Measurements from ENCODE around the gene UTP20.
"Not testable (repeated sequence)": the region's sequence is repeated elsewhere in the genome, so short reads cannot be mapped to it uniquely, and the experiment has no call there.

The UTP20 gene

GRCh38 chr12:101415228-101415627 lies 135.3 kb downstream of the UTP20 start:
- ATAC-seq (ENCODE audit: insufficient read depth, low read depth), result no peak
- Histone ChIP-seq H3K9me3 (ENCODE audit: insufficient read depth, low read length, severe bottlenecking) (no peaks in the 10 kb centered on the region), H2AFZ (ENCODE audit: low read depth, low read length) (no peak overlapping the region), H3K79me2 (ENCODE audit: insufficient read depth, low read length) (no peaks in the 10 kb centered on the region), H3K9ac (ENCODE audit: low read depth, low read length) (no peak overlapping the region), H3K4me1 (ENCODE audit: insufficient read depth, low read length) (no peaks in the 10 kb centered on the region), H3K36me3 (ENCODE audit: insufficient read depth, low read length) (no peaks in the 10 kb centered on the region), H3K27ac (ENCODE audit: low read length) (no peak overlapping the region), H3K27me3 (ENCODE audit: insufficient read depth, low read length, poor library complexity) (no peaks in the 10 kb centered on the region), H4K20me1 (ENCODE audit: insufficient read depth, low read length) (no peaks in the 10 kb centered on the region), H3K4me2 (ENCODE audit: insufficient read depth, low read length) (no peak overlapping the region), H3K4me3 (ENCODE audit: low read depth in 1 of 2, low read length in 2 of 2) (no peak overlapping the region)
- no peak for DNase-seq
- no peak for TF ChIP-seq CTCF (IDR thresholded peaks at IDR 0.05; ENCODE audit: borderline replicate concordance, extremely low read depth, low read length, poor library complexity, severe bottlenecking)
- no peak for TF ChIP-seq EZH2 (IDR thresholded peaks at IDR 0.05; ENCODE audit: borderline replicate concordance, low read depth, low read length, severe bottlenecking)

DNA sequence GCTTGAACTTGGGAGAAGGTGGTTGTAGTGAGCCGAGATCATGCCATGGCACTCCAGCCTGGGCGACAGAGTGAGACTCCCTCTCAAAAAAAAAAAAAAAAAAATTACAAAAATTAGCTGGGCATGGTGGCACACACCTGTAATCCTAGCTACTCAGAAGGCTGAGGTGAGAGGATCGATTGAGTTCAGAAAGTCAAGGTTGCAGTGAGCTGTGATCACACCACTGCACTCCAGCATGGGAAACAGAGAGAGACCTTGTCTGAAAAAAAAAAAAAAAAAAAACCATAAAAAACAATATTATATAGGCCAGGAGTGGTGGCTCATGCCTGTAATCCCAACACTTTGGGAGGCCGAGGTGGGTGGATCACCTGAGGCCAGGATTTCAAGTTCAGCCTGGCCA lies 142.2 kb downstream of the UTP20 start:
- ATAC-seq (ENCODE audit: insufficient read depth, low read depth); H3K79me2 ChIP-seq (ENCODE audit: insufficient read depth, low read length); H3K4me3 ChIP-seq (ENCODE audit: low read depth in 1 of 2, low read length in 2 of 2); H3K27ac ChIP-seq (ENCODE audit: low read length); H3K9ac ChIP-seq (ENCODE audit: low read depth, low read length); H4K20me1 ChIP-seq (ENCODE audit: insufficient read depth, low read length); H3K4me1 ChIP-seq (ENCODE audit: insufficient read depth, low read length); H3K9me3 ChIP-seq (ENCODE audit: insufficient read depth, low read length, severe bottlenecking); H3K4me2 ChIP-seq (ENCODE audit: insufficient read depth, low read length); H2AFZ ChIP-seq (ENCODE audit: low read depth, low read length); H3K36me3 ChIP-seq (ENCODE audit: insufficient read depth, low read length); DNase-seq; H3K27me3 ChIP-seq (ENCODE audit: insufficient read depth, low read length, poor library complexity): not testable (repeated sequence)

DNA sequence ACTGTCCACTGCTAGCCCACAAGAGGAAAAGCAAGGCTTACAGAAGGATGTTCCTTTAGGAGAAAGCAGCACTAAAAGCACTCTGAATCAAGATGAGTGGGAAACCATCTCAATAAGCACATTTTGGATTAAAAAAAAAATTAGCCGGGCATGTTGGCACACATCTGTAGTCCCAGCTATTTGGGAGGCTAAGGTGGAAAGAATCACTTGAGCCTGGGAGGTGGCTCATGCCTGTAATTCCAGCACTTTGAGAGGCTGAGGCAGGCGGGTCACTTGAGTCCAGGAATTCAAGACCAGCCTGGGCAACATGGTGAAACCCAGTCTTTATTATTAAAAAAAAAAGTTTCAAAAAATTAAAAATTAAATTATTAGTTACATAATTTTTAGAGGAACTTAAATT lies 144.7 kb downstream of the UTP20 start:
- no peak for TF ChIP-seq CTCF (IDR thresholded peaks at IDR 0.05; ENCODE audit: borderline replicate concordance, extremely low read depth, low read length, poor library complexity, severe bottlenecking)
- no peak for TF ChIP-seq EZH2 (IDR thresholded peaks at IDR 0.05; ENCODE audit: borderline replicate concordance, low read depth, low read length, severe bottlenecking)
- Histone ChIP-seq H3K4me2 (ENCODE audit: insufficient read depth, low read length) (no peak overlapping the region), H4K20me1 (ENCODE audit: insufficient read depth, low read length) (no peaks in the 10 kb centered on the region), H3K4me3 (ENCODE audit: low read depth in 1 of 2, low read length in 2 of 2) (no peak overlapping the region), H3K9me3 (ENCODE audit: insufficient read depth, low read length, severe bottlenecking) (no peaks in the 10 kb centered on the region), H2AFZ (ENCODE audit: low read depth, low read length) (no peak overlapping the region), H3K9ac (ENCODE audit: low read depth, low read length) (no peak overlapping the region), H3K4me1 (ENCODE audit: insufficient read depth, low read length) (no peaks in the 10 kb centered on the region), H3K27ac (ENCODE audit: low read length) (no peak overlapping the region), H3K79me2 (ENCODE audit: insufficient read depth, low read length) (no peaks in the 10 kb centered on the region), H3K36me3 (ENCODE audit: insufficient read depth, low read length) (no peaks in the 10 kb centered on the region), H3K27me3 (ENCODE audit: insufficient read depth, low read length, poor library complexity) (no peaks in the 10 kb centered on the region)
- DNase-seq, result no peak
- ATAC-seq (ENCODE audit: insufficient read depth, low read depth), result no peak

DNA sequence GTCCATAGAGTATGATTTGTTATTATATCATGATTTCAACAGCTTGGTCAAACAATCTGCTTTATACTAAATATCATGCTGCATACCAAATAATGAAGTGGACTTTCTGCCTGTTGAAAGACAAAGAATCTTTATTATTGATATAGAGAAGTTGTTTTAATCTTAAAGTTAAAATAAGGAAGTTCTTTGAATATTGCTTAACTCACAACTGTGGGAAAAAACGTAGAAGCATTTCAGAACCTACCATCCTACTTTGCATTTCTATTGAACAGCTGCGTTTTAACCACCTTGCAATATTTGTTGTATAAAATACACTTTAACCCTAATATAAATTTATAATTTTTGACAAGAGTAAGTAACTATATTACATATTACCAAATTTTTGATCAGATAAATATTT lies 150.6 kb downstream of the UTP20 start:
- Histone ChIP-seq H3K4me3 (ENCODE audit: low read depth in 1 of 2, low read length in 2 of 2) (no peak overlapping the region), H3K27me3 (ENCODE audit: insufficient read depth, low read length, poor library complexity) (no peaks in the 10 kb centered on the region), H3K9me3 (ENCODE audit: insufficient read depth, low read length, severe bottlenecking) (no peaks in the 10 kb centered on the region), H2AFZ (ENCODE audit: low read depth, low read length) (no peak overlapping the region), H3K9ac (ENCODE audit: low read depth, low read length) (no peak overlapping the region), H3K4me2 (ENCODE audit: insufficient read depth, low read length) (no peak overlapping the region), H3K4me1 (ENCODE audit: insufficient read depth, low read length) (no peaks in the 10 kb centered on the region), H3K27ac (ENCODE audit: low read length) (no peak overlapping the region), H3K79me2 (ENCODE audit: insufficient read depth, low read length) (no peaks in the 10 kb centered on the region), H4K20me1 (ENCODE audit: insufficient read depth, low read length) (no peaks in the 10 kb centered on the region), H3K36me3 (ENCODE audit: insufficient read depth, low read length) (no peaks in the 10 kb centered on the region)
- TF ChIP-seq EZH2 (IDR thresholded peaks at IDR 0.05; ENCODE audit: borderline replicate concordance, low read depth, low read length, severe bottlenecking) (no peak), CTCF (IDR thresholded peaks at IDR 0.05; ENCODE audit: borderline replicate concordance, extremely low read depth, low read length, poor library complexity, severe bottlenecking) (no peak)
- ATAC-seq (ENCODE audit: insufficient read depth, low read depth) (no peak), DNase-seq (no peak)
